HEK293 (cell line): ENCODE results near the gene TRMT10C.

ENCODE experiments used
- GLI2 ChIP-seq: fragments of 450-650 bp; formaldehyde crosslinking; IDR thresholded peaks from 2 replicates; pipeline ENCODE4; 2017; ENCODE audit warnings: missing biosample characterization, missing genetic modification characterization, low read depth, borderline replicate concordance
- KLF1 ChIP-seq: fragments of 450-650 bp; formaldehyde crosslinking; IDR thresholded peaks from 2 replicates; pipeline ENCODE4 v1.5.1; 2016; ENCODE audit warnings: missing biosample characterization, missing genetic modification characterization
- KLF16 ChIP-seq: fragments of 450-650 bp; formaldehyde crosslinking; IDR thresholded peaks from 2 replicates; pipeline ENCODE4 v1.5.1; 2017; ENCODE audit warnings: missing biosample characterization, missing genetic modification characterization
- MEIS1 ChIP-seq: sonication (generic); formaldehyde crosslinking; IDR thresholded peaks from 2 replicates; pipeline ENCODE4 v1.8.1; 2022; ENCODE audit warnings: missing genetic modification reagents, mild to moderate bottlenecking, borderline replicate concordance
- MYNN ChIP-seq: fragments of 450-650 bp; formaldehyde crosslinking; IDR thresholded peaks from 2 replicates; pipeline ENCODE4 v1.5.1; 2016; ENCODE audit warnings: missing biosample characterization, missing genetic modification characterization, borderline replicate concordance
- OVOL3 ChIP-seq: fragments of 450-650 bp; formaldehyde crosslinking; IDR thresholded peaks from 2 replicates; pipeline ENCODE4 v1.5.1; 2016; ENCODE audit warnings: missing biosample characterization, missing genetic modification characterization
- ZIC2 ChIP-seq: fragments of 450-650 bp; formaldehyde crosslinking; IDR thresholded peaks from 2 replicates; pipeline ENCODE4 v1.5.1; 2016; ENCODE audit warnings: missing biosample characterization, missing genetic modification characterization
- ZNF19 ChIP-seq: fragments of 450-650 bp; formaldehyde crosslinking; IDR thresholded peaks from 2 replicates; pipeline ENCODE4; 2016; ENCODE audit warnings: missing biosample characterization, missing genetic modification characterization, low read depth
- ZNF221 ChIP-seq: fragments of 450-650 bp; formaldehyde crosslinking; IDR thresholded peaks from 2 replicates; pipeline ENCODE4 v1.5.1; 2017; ENCODE audit warnings: missing biosample characterization, missing genetic modification characterization, borderline replicate concordance
- ZNF239 ChIP-seq: fragments of 450-650 bp; formaldehyde crosslinking; IDR thresholded peaks from 2 replicates; pipeline ENCODE4 v1.5.1; 2016; ENCODE audit warnings: missing biosample characterization, missing genetic modification characterization
- ZNF266 ChIP-seq: fragments of 450-650 bp; formaldehyde crosslinking; IDR thresholded peaks from 2 replicates; pipeline ENCODE4 v1.5.1; 2016; ENCODE audit warnings: missing biosample characterization, missing genetic modification characterization, low read depth
- ZNF335 ChIP-seq: fragments of 450-650 bp; formaldehyde crosslinking; conservative IDR thresholded peaks from 2 replicates; pipeline ENCODE4 v1.5.1; 2016; ENCODE audit warnings: missing biosample characterization, missing genetic modification characterization
- ZNF394 ChIP-seq: fragments of 450-650 bp; formaldehyde crosslinking; IDR thresholded peaks from 2 replicates; pipeline ENCODE4 v1.5.1; 2016; ENCODE audit warnings: missing biosample characterization, missing genetic modification characterization, mild to moderate bottlenecking, moderate library complexity, borderline replicate concordance
- ZNF501 ChIP-seq: fragments of 450-650 bp; formaldehyde crosslinking; IDR thresholded peaks from 2 replicates; pipeline ENCODE4 v1.5.1; 2016; ENCODE audit warnings: missing biosample characterization, missing genetic modification characterization
- ZNF510 ChIP-seq: fragments of 450-650 bp; formaldehyde crosslinking; IDR thresholded peaks from 2 replicates; pipeline ENCODE4 v1.5.1; 2018; ENCODE audit warnings: mild to moderate bottlenecking, missing genetic modification characterization, missing biosample characterization; ENCODE audit not compliant: insufficient replicate concordance
- ZNF544 ChIP-seq: fragments of 450-650 bp; formaldehyde crosslinking; IDR thresholded peaks from 2 replicates; pipeline ENCODE4 v1.5.0; 2017; ENCODE audit warnings: missing biosample characterization, missing genetic modification characterization
- ZNF629 ChIP-seq: fragments of 450-650 bp; formaldehyde crosslinking; IDR thresholded peaks from 2 replicates; pipeline ENCODE4 v1.5.1; 2017; ENCODE audit warnings: missing biosample characterization, missing genetic modification characterization
- ZNF707 ChIP-seq: fragments of 450-650 bp; formaldehyde crosslinking; IDR thresholded peaks from 2 replicates; pipeline ENCODE4 v1.5.1; 2016; ENCODE audit warnings: missing biosample characterization, missing genetic modification characterization
- ZNF792 ChIP-seq: fragments of 450-650 bp; formaldehyde crosslinking; IDR thresholded peaks from 2 replicates; pipeline ENCODE4 v1.5.1; 2016; ENCODE audit warnings: missing biosample characterization, missing genetic modification characterization
- ZNF843 ChIP-seq: fragments of 450-650 bp; formaldehyde crosslinking; IDR thresholded peaks from 2 replicates; pipeline ENCODE4 v1.5.1; 2016; ENCODE audit warnings: missing biosample characterization, missing genetic modification characterization
- TF ChIP-seq, protein P1 (sequence below): fragments of 450-650 bp; formaldehyde crosslinking; conservative IDR thresholded peaks from 2 replicates; pipeline ENCODE4 v1.5.1; 2016; ENCODE audit warnings: low read depth, missing biosample characterization, missing genetic modification characterization
- TF ChIP-seq, protein P2 (sequence below): fragments of 450-650 bp; formaldehyde crosslinking; IDR thresholded peaks from 2 replicates; pipeline ENCODE4 v1.5.1; 2017; ENCODE audit warnings: missing biosample characterization, mild to moderate bottlenecking, missing genetic modification characterization, moderate library complexity
- TF ChIP-seq, protein P3 (sequence below): fragments of 450-650 bp; formaldehyde crosslinking; IDR thresholded peaks from 2 replicates; pipeline ENCODE4 v1.5.1; 2016; ENCODE audit warnings: missing biosample characterization, missing genetic modification characterization, borderline replicate concordance
- TF ChIP-seq, protein P4 (sequence below): fragments of 450-650 bp; formaldehyde crosslinking; IDR thresholded peaks from 2 replicates; pipeline ENCODE4 v1.5.1; 2016; ENCODE audit warnings: missing biosample characterization, missing genetic modification characterization, low read depth
- TF ChIP-seq, protein P5 (sequence below): fragments of 450-650 bp; formaldehyde crosslinking; IDR thresholded peaks from 2 replicates; pipeline ENCODE4 v1.5.1; 2016; ENCODE audit warnings: missing biosample characterization, missing genetic modification characterization
- TF ChIP-seq, protein P6 (sequence below): fragments of 450-650 bp; formaldehyde crosslinking; IDR thresholded peaks from 2 replicates; pipeline ENCODE4 v1.5.1; 2016; ENCODE audit warnings: missing biosample characterization, missing genetic modification characterization

The TRMT10C gene

DNA sequence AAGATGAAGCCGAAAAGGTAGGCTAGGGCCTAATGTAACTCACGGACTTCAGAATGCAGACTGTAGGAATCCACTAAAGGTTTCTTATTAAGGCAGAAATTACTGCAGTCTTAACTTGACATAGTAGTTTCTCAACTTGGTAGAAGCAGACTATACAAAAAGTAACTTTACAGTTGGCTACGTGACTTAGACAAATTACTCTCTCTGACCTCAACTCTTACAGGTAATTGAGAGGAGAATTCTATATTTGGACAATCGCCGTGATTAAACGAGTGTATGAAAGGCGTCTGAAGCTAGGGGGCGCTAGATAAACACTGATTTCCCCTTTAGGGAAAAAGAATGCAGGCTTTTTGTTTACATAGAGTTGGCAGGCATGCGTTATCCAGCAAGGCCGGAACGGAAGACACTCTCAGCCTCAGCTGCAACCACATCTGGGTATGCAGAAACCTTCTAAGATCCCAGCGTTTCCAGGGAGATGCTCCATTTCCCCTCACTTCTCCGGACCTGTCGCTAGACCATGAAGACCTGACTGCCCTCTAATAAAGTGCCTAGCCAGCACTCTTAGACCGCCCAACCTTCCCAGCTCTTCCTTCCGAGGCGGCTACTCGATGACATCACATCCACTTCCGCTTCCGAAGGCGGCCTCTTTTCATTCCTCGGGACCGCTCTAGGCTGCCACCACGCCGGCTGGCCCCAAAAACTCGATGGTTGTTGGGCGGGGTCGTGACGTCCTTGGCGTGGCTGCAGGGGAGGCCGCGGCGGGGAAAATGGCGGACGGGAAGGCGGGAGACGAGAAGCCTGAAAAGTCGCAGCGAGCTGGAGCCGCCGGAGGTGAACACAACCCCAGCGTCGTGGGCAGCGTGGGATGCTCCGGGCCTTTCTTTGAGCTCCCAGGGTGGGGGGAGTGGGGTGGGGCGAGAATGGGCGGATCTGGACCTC, 12.1 kb downstream of the TRMT10C start, which contains the start of gene PCNP (continued):
- TF ChIP-seq, protein P1, sequence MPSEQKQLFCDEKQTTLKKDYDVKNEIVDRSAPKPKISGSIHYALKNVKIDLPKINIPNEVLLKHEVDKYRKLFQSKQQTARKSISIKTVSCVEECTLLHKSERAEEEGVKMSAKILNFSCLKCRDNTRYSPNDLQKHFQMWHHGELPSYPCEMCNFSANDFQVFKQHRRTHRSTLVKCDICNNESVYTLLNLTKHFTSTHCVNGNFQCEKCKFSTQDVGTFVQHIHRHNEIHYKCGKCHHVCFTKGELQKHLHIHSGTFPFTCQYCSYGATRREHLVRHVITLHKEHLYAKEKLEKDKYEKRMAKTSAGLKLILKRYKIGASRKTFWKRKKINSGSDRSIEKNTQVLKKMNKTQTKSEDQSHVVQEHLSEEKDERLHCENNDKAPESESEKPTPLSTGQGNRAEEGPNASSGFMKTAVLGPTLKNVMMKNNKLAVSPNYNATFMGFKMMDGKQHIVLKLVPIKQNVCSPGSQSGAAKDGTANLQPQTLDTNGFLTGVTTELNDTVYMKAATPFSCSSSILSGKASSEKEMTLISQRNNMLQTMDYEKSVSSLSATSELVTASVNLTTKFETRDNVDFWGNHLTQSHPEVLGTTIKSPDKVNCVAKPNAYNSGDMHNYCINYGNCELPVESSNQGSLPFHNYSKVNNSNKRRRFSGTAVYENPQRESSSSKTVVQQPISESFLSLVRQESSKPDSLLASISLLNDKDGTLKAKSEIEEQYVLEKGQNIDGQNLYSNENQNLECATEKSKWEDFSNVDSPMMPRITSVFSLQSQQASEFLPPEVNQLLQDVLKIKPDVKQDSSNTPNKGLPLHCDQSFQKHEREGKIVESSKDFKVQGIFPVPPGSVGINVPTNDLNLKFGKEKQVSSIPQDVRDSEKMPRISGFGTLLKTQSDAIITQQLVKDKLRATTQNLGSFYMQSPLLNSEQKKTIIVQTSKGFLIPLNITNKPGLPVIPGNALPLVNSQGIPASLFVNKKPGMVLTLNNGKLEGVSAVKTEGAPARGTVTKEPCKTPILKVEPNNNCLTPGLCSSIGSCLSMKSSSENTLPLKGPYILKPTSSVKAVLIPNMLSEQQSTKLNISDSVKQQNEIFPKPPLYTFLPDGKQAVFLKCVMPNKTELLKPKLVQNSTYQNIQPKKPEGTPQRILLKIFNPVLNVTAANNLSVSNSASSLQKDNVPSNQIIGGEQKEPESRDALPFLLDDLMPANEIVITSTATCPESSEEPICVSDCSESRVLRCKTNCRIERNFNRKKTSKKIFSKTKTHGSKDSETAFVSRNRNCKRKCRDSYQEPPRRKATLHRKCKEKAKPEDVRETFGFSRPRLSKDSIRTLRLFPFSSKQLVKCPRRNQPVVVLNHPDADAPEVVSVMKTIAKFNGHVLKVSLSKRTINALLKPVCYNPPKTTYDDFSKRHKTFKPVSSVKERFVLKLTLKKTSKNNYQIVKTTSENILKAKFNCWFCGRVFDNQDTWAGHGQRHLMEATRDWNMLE (tag by site-specific recombination): peak; percentile 98
- TF ChIP-seq GLI2 (no peak), OVOL3 (tag by site-specific recombination) (0 out of 2 replicates have a peak, but pooled peaks have one; percentile 19), ZNF394 (peak; percentile 100), KLF1 (tag by site-specific recombination) (peak; percentile 51), MYNN (tag by site-specific recombination) (no peak), MEIS1 (no peak), ZNF335 (tag by site-specific recombination) (peak; percentile 91), ZNF510 (no peak), ZNF544 (tag by site-specific recombination) (no peak), ZNF843 (tag by site-specific recombination) (peak; percentile 39; the same call in 1 of the 2 replicates), ZNF266 (no peak), ZNF19 (tag by site-specific recombination) (no peak), ZNF707 (tag by site-specific recombination) (no peak), ZNF221 (tag by site-specific recombination) (no peak), ZNF629 (tag by site-specific recombination) (peak; percentile 98), ZNF792 (tag by site-specific recombination) (peak; percentile 13; the same call in 1 of the 2 replicates), KLF16 (tag by site-specific recombination) (peak; percentile 12; the same call in 1 of the 2 replicates), ZIC2 (tag by site-specific recombination) (no peak), ZNF239 (no peak), ZNF501 (tag by site-specific recombination) (peak; percentile 79; the same call in 1 of the 2 replicates)
- TF ChIP-seq, protein P2, sequence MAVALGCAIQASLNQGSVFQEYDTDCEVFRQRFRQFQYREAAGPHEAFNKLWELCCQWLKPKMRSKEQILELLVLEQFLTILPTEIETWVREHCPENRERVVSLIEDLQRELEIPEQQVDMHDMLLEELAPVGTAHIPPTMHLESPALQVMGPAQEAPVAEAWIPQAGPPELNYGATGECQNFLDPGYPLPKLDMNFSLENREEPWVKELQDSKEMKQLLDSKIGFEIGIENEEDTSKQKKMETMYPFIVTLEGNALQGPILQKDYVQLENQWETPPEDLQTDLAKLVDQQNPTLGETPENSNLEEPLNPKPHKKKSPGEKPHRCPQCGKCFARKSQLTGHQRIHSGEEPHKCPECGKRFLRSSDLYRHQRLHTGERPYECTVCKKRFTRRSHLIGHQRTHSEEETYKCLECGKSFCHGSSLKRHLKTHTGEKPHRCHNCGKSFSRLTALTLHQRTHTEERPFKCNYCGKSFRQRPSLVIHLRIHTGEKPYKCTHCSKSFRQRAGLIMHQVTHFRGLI (tag by site-specific recombination): peak; percentile 85
- TF ChIP-seq, protein P3, sequence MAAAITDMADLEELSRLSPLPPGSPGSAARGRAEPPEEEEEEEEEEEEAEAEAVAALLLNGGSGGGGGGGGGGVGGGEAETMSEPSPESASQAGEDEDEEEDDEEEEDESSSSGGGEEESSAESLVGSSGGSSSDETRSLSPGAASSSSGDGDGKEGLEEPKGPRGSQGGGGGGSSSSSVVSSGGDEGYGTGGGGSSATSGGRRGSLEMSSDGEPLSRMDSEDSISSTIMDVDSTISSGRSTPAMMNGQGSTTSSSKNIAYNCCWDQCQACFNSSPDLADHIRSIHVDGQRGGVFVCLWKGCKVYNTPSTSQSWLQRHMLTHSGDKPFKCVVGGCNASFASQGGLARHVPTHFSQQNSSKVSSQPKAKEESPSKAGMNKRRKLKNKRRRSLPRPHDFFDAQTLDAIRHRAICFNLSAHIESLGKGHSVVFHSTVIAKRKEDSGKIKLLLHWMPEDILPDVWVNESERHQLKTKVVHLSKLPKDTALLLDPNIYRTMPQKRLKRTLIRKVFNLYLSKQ (tag by site-specific recombination): no peak
- TF ChIP-seq, protein P4, sequence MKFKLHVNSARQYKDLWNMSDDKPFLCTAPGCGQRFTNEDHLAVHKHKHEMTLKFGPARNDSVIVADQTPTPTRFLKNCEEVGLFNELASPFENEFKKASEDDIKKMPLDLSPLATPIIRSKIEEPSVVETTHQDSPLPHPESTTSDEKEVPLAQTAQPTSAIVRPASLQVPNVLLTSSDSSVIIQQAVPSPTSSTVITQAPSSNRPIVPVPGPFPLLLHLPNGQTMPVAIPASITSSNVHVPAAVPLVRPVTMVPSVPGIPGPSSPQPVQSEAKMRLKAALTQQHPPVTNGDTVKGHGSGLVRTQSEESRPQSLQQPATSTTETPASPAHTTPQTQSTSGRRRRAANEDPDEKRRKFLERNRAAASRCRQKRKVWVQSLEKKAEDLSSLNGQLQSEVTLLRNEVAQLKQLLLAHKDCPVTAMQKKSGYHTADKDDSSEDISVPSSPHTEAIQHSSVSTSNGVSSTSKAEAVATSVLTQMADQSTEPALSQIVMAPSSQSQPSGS (tag by site-specific recombination): peak; percentile 97
- TF ChIP-seq, protein P5, sequence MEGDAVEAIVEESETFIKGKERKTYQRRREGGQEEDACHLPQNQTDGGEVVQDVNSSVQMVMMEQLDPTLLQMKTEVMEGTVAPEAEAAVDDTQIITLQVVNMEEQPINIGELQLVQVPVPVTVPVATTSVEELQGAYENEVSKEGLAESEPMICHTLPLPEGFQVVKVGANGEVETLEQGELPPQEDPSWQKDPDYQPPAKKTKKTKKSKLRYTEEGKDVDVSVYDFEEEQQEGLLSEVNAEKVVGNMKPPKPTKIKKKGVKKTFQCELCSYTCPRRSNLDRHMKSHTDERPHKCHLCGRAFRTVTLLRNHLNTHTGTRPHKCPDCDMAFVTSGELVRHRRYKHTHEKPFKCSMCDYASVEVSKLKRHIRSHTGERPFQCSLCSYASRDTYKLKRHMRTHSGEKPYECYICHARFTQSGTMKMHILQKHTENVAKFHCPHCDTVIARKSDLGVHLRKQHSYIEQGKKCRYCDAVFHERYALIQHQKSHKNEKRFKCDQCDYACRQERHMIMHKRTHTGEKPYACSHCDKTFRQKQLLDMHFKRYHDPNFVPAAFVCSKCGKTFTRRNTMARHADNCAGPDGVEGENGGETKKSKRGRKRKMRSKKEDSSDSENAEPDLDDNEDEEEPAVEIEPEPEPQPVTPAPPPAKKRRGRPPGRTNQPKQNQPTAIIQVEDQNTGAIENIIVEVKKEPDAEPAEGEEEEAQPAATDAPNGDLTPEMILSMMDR (tag by site-specific recombination): peak; percentile 69
- TF ChIP-seq, protein P6, sequence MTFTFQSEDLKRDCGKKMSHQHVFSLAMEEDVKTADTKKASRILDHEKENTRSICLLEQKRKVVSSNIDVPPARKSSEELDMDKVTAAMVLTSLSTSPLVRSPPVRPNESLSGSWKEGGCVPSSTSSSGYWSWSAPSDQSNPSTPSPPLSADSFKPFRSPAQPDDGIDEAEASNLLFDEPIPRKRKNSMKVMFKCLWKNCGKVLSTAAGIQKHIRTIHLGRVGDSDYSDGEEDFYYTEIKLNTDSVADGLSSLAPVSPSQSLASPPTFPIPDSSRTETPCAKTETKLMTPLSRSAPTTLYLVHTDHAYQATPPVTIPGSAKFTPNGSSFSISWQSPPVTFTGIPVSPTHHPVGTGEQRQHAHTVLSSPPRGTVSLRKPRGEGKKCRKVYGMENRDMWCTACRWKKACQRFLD: no peak
